ENCODE data around the gene GCKR. TPM values are rescaled to one million over a fixed set of nuclear protein-coding genes. Genes with fewer than 3 reads are reported as not detected.

The GCKR gene
- total and polyA plus RNA-seq, 2 of the 13 experiments (the other 11 are each of a cell fraction or from before 2014, with no cell fraction given), result 15.2 to 48.3 TPM

DNA sequence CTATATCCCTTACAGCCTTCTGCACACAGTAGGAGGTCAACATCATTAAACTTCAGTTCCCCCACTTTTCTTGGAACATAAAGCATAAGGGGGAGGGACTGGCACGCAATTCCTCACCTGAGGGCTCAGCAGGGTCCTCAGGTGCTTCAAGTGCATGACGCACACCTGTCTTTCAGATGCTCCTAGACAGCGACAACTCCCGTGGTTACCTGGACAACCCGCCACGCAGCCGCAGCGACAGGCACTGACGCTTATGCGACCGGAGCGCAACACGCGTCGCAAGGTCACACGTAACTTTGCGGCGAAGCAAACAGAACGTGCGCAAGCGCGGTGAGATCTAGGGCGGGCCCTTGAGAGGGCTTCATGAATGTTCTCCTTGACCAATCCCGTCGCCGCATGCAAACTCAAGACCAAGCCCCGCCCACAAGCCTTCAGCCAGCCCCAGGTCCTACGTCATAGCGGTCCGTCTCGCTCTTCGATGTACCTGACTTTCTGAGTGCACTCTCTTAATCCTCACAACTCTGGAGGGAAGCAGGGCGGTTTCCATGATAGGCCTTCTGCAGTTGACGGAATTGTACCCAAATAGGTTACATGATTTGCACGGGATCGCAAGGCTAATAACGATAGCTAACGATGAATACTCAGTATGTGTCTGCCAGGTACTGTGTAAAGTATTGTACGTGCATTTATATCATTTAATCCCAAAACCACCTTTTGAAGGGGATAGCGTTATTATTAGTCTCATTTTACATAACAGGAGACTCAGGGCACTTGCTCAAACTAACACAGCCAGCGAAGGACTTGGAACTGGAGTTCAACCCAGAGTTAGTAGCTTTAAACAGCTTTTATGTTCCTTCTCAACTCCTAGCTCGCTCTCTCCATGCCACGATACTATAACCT is 6.9 kb upstream of the GCKR start, which contains the start of gene IFT172 (continued):
- TF ChIP-seq, protein P1, sequence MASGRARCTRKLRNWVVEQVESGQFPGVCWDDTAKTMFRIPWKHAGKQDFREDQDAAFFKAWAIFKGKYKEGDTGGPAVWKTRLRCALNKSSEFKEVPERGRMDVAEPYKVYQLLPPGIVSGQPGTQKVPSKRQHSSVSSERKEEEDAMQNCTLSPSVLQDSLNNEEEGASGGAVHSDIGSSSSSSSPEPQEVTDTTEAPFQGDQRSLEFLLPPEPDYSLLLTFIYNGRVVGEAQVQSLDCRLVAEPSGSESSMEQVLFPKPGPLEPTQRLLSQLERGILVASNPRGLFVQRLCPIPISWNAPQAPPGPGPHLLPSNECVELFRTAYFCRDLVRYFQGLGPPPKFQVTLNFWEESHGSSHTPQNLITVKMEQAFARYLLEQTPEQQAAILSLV (CRISPR knock-in tag; IDR thresholded peaks at IDR 0.05; ENCODE audit: borderline replicate concordance), result peak; percentile 60; the same call in 1 of the 2 replicates
- no peak for TF ChIP-seq SP1 (IDR thresholded peaks at IDR 0.05)
- TF ChIP-seq SP1 (CRISPR knock-in tag; IDR thresholded peaks at IDR 0.05), result peak; percentile 69
- peak; percentile 28; the same call in 1 of the 2 replicates for TF ChIP-seq NCOA2 (CRISPR knock-in tag; IDR thresholded peaks at IDR 0.05)
- TF ChIP-seq RARG (CRISPR knock-in tag; IDR thresholded peaks at IDR 0.05; ENCODE audit: low read depth), result no peak
- TF ChIP-seq PHF21A (CRISPR knock-in tag; IDR thresholded peaks at IDR 0.05), result no peak
- no peak for TF ChIP-seq POLR2AphosphoS2 (IDR thresholded peaks at IDR 0.05; ENCODE audit: low read depth, low read length)
- TF ChIP-seq, protein P2, sequence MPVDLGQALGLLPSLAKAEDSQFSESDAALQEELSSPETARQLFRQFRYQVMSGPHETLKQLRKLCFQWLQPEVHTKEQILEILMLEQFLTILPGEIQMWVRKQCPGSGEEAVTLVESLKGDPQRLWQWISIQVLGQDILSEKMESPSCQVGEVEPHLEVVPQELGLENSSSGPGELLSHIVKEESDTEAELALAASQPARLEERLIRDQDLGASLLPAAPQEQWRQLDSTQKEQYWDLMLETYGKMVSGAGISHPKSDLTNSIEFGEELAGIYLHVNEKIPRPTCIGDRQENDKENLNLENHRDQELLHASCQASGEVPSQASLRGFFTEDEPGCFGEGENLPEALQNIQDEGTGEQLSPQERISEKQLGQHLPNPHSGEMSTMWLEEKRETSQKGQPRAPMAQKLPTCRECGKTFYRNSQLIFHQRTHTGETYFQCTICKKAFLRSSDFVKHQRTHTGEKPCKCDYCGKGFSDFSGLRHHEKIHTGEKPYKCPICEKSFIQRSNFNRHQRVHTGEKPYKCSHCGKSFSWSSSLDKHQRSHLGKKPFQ (CRISPR knock-in tag; IDR thresholded peaks at IDR 0.05; ENCODE audit: insufficient replicate concordance), result no peak
- TF ChIP-seq ZNF761 (CRISPR knock-in tag; conservative IDR thresholded peaks at IDR 0.05), result no peak
- TF ChIP-seq POGZ (CRISPR knock-in tag; IDR thresholded peaks at IDR 0.05), result peak; percentile 78
- TF ChIP-seq ZNF720 (CRISPR knock-in tag; IDR thresholded peaks at IDR 0.05), result no peak
- TF ChIP-seq, protein P3, sequence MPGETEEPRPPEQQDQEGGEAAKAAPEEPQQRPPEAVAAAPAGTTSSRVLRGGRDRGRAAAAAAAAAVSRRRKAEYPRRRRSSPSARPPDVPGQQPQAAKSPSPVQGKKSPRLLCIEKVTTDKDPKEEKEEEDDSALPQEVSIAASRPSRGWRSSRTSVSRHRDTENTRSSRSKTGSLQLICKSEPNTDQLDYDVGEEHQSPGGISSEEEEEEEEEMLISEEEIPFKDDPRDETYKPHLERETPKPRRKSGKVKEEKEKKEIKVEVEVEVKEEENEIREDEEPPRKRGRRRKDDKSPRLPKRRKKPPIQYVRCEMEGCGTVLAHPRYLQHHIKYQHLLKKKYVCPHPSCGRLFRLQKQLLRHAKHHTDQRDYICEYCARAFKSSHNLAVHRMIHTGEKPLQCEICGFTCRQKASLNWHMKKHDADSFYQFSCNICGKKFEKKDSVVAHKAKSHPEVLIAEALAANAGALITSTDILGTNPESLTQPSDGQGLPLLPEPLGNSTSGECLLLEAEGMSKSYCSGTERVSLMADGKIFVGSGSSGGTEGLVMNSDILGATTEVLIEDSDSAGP (CRISPR knock-in tag; IDR thresholded peaks at IDR 0.05; ENCODE audit: borderline replicate concordance), result peak; percentile 83; the same call in 1 of the 2 replicates
- TF ChIP-seq, protein P4, sequence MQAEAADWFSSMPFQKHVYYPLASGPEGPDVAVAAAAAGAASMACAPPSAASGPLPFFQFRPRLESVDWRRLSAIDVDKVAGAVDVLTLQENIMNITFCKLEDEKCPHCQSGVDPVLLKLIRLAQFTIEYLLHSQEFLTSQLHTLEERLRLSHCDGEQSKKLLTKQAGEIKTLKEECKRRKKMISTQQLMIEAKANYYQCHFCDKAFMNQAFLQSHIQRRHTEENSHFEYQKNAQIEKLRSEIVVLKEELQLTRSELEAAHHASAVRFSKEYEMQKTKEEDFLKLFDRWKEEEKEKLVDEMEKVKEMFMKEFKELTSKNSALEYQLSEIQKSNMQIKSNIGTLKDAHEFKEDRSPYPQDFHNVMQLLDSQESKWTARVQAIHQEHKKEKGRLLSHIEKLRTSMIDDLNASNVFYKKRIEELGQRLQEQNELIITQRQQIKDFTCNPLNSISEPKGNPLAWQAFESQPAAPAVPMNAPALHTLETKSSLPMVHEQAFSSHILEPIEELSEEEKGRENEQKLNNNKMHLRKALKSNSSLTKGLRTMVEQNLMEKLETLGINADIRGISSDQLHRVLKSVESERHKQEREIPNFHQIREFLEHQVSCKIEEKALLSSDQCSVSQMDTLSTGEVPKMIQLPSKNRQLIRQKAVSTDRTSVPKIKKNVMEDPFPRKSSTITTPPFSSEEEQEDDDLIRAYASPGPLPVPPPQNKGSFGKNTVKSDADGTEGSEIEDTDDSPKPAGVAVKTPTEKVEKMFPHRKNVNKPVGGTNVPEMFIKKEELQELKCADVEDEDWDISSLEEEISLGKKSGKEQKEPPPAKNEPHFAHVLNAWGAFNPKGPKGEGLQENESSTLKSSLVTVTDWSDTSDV (CRISPR knock-in tag; IDR thresholded peaks at IDR 0.05), result no peak
- TF ChIP-seq IRF2 (CRISPR knock-in tag; IDR thresholded peaks at IDR 0.05), result peak; percentile 88
- TF ChIP-seq SP2 (CRISPR knock-in tag; IDR thresholded peaks at IDR 0.05), result no peak
- no peak for TF ChIP-seq FOXA1 (IDR thresholded peaks at IDR 0.05)
- peak; percentile 74 for TF ChIP-seq FOXA1 (CRISPR knock-in tag; IDR thresholded peaks at IDR 0.05)
- peak; percentile 95 for TF ChIP-seq KAT8 (CRISPR knock-in tag; IDR thresholded peaks at IDR 0.05)
- TF ChIP-seq ZNF367 (CRISPR knock-in tag; IDR thresholded peaks at IDR 0.05; ENCODE audit: borderline replicate concordance), result no peak
- TF ChIP-seq, protein P5, sequence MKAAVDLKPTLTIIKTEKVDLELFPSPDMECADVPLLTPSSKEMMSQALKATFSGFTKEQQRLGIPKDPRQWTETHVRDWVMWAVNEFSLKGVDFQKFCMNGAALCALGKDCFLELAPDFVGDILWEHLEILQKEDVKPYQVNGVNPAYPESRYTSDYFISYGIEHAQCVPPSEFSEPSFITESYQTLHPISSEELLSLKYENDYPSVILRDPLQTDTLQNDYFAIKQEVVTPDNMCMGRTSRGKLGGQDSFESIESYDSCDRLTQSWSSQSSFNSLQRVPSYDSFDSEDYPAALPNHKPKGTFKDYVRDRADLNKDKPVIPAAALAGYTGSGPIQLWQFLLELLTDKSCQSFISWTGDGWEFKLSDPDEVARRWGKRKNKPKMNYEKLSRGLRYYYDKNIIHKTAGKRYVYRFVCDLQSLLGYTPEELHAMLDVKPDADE (CRISPR knock-in tag; IDR thresholded peaks at IDR 0.05), result no peak
- no peak for TF ChIP-seq ZNF12 (CRISPR knock-in tag; IDR thresholded peaks at IDR 0.05)
- TF ChIP-seq RFXANK (CRISPR knock-in tag; IDR thresholded peaks at IDR 0.05), result peak; percentile 43; the same call in 1 of the 2 replicates
- TF ChIP-seq TCF12 (IDR thresholded peaks at IDR 0.05), result no peak
- no peak for TF ChIP-seq TCF12 (CRISPR knock-in tag; IDR thresholded peaks at IDR 0.05)

Measured in HepG2 (cell line).